Astrocyte of the cerebellum (primary cell): ENCODE measurements around the gene CD3G.
A peak's percentile ranks its signal among the peaks of the same experiment; 100 is the strongest.

Experiments used
- DNase-seq: peaks from one replicate; pipeline ENCODE4 v3.0.0-alpha.2; 2011; ENCODE audit warnings: low read depth
- H3K4me3 ChIP-seq: 2 replicates; pipeline ENCODE4 v1.5.1; 2011; ENCODE audit warnings: mild to moderate bottlenecking, low read depth, low read length, moderate library complexity
- in situ Hi-C: cut with HindIII; loops from 2 replicates; pipeline ENCODE4 v1.10.0; 2017; ENCODE audit warnings: low sequenced_read_pairs
- TF ChIP-seq, protein P1 (sequence below): IDR thresholded peaks from 2 replicates; pipeline ENCODE4 v1.5.1; 2012; ENCODE audit warnings: low read length, low read depth, moderate library complexity, mild to moderate bottlenecking; ENCODE audit errors: missing control alignments

The CD3G gene

DNA sequence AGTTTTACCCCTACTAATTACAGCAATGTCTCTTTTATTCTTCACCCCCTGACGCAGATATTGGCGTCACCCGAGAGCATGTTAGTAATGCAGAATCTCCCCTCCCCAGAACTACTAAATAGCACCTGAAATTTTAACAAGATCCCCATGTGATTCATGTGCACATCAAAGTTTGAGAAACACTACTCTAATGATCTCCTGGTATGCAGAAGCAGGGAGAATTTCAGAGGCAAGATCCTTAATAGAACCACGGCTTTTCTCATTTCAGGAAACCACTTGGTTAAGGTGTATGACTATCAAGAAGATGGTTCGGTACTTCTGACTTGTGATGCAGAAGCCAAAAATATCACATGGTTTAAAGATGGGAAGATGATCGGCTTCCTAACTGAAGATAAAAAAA, 5.3 kb downstream of the CD3G start:
- DNase-seq, result no peak
- in situ Hi-C loops, result no loop called here
- TF ChIP-seq, protein P1, sequence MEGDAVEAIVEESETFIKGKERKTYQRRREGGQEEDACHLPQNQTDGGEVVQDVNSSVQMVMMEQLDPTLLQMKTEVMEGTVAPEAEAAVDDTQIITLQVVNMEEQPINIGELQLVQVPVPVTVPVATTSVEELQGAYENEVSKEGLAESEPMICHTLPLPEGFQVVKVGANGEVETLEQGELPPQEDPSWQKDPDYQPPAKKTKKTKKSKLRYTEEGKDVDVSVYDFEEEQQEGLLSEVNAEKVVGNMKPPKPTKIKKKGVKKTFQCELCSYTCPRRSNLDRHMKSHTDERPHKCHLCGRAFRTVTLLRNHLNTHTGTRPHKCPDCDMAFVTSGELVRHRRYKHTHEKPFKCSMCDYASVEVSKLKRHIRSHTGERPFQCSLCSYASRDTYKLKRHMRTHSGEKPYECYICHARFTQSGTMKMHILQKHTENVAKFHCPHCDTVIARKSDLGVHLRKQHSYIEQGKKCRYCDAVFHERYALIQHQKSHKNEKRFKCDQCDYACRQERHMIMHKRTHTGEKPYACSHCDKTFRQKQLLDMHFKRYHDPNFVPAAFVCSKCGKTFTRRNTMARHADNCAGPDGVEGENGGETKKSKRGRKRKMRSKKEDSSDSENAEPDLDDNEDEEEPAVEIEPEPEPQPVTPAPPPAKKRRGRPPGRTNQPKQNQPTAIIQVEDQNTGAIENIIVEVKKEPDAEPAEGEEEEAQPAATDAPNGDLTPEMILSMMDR, result no peak
- no peak overlapping the region for H3K4me3 ChIP-seq

DNA sequence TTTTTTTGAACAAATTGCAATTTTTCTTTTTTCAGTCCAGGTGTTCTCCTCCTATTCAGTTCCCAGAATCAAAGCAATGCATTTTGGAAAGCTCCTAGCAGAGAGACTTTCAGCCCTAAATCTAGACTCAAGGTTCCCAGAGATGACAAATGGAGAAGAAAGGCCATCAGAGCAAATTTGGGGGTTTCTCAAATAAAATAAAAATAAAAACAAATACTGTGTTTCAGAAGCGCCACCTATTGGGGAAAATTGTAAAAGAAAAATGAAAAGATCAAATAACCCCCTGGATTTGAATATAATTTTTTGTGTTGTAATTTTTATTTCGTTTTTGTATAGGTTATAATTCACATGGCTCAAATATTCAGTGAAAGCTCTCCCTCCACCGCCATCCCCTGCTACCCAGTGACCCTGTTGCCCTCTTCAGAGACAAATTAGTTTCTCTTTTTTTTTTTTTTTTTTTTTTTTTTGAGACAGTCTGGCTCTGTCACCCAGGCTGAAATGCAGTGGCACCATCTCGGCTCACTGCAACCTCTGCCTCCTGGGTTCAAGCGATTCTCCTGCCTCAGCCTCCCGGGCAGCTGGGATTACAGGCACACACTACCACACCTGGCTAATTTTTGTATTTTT, 9.1 kb downstream of the CD3G start:
- no peak for DNase-seq
- in situ Hi-C loops, result no loop called here
- TF ChIP-seq, protein P1, result peak; percentile 37
- no peak overlapping the region for H3K4me3 ChIP-seq

DNA sequence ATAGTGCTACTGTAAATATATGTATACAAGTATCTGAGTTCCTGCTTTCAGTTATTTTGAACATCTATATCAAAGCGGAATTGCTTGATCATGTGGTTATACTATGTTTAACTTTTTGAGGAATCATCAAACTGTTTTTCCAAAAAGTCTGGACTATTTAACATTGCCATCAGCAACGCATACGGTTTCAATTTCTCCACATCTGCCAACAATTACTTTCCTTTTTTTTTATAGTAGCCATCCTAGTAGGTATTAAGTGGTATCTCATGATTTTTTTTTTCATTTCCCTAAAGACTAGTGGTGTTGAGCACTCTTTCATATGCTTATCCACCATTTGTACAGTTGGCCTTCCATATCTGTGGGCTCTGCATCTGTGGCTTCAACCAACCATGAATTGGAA, 13.9 kb downstream of the CD3G start:
- no peak for DNase-seq

DNA sequence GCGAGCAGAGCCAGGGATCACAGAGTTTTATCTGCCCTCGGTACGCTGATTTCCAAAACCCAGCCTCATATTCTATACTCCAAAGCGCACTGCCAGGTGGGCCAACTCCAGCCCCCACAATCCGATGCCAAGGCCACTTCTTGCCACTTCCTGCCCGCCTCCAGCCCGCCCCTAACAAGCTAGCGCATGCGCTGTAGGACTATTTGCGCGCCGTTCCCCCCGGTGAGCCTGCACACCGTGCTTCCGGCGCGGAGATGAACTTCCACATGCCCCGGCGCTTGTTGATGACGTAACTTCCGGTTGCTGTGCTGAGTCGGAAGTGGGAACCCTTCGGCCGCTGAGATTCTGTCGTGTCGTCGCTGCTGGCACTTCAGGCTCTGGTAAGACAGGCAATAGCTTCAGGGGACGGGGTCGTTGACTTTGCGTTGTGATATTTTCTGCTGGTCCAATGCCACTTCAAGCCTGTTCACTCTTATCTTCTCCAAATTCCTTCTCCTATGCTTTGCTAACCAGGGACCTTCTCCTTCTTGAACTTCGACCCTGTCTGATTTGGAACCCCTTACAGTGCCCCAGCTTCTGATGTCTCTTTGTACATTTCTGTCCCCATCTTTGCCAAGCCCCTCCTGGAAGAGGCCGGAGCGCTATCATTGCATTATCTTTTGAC, 15.3 kb downstream of the CD3G start, which contains the start of gene UBE4A:
TSS of gene UBE4A (plus strand) at position 306 of the 664 bp plus-strand sequence. CDS start 5,481 bp downstream, outside the sequence.
- TF ChIP-seq, protein P1, result no peak
- peak; percentile 85 for DNase-seq
- in situ Hi-C loops, result no loop called here
- peak within 1 kb of the TSS; percentile 88 for H3K4me3 ChIP-seq

More for the DNA sequence above, 13.9 kb downstream of the CD3G start:
- TF ChIP-seq, protein P1, result no peak
- in situ Hi-C loops, result no loop called here
- H3K4me3 ChIP-seq, result no peak overlapping the region

DNA sequence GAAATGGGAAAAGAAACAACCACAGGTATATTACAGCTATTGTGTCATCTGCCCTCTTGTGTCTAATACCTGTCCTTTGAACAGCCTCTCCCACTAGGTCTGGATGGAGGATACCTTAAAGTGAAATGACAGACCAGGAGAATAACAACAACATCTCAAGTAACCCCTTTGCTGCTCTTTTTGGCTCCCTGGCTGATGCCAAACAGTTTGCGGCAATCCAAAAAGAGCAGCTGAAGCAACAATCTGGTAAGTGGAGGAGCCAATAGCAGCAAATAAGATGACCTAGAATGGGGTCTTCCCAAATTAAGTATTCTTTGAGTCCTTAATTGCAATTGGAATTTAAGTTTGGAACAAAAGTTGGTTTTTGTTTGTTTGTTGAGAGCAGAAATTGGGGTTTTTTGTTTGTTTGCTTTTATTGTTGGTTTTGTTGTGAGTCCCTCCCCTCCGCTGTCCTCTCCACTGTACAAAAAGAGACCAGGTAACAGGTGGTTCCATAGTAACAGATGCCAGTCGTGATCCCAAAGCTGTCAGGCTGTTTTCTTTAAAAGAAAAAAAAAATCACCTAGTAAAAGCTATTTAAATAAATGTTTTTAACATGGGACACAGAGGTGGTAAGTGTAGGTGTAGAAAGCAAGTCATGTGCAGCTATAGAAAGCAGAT, 20.9 kb downstream of the CD3G start:
- TF ChIP-seq, protein P1, result no peak
- H3K4me3 ChIP-seq, result no peak overlapping the region
- no peak for DNase-seq
- in situ Hi-C loops, result no loop called here

DNA sequence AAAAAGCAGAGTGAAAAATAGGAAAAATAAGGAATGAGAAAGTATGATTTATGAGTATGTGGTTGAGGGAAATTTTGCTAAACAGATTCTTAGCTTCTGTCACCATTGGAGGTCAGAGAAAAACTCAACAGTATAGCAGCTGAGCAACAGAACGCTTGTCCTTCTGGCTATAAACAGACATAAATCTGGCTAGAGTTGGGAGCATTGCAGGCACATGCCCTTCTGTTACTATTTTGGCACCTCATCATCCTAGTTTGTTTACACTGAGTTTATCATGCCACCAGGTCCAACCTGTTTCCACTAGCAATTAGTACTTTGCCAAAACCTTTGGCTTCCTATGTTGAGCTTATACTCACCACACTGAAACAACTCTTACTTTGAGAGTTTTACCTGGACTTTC, 22.1 kb downstream of the CD3G start:
- no peak for DNase-seq
- TF ChIP-seq, protein P1, result no peak
- in situ Hi-C loops, result no loop called here
- no peak overlapping the region for H3K4me3 ChIP-seq
